HEK293 (cell line): Measurements from ENCODE around the gene ASIC1.

Experiments used
- CTCF ChIA-PET: fragments of 350-600 bp; formaldehyde crosslinking; extraction: SDS; loops from one replicate; lab custom pipeline; 2021; ENCODE audit warnings: antibody characterized with exemption; lab: Yijun Ruan, JAX
- POLR2A ChIA-PET: fragments of 300-600 bp; formaldehyde crosslinking; extraction: SDS; loops from one replicate; lab custom pipeline; 2020; ENCODE audit warnings: antibody characterized with exemption, inconsistent platforms; lab: Yijun Ruan, JAX
- H3K27ac ChIP-seq: fragments of 200-500 bp; sonication (Bioruptor generic); 2 replicates; pipeline ENCODE4 v1.5.1; 2014; ENCODE audit warnings: low read depth, low read length, control low read depth, inconsistent platforms; ENCODE audit errors: extremely low read depth
- H3K36me3 ChIP-seq, 2 experiments: fragments of 200-500 bp in 1 of 2; sonication (Bioruptor generic) in 1 of 2; 1 replicate in 1 of 2; 2 replicates in 1 of 2; pipeline ENCODE4 v1.5.1; 2014 to 2017; ENCODE audit warnings: inconsistent platforms in 2 of 2, low read length in 2 of 2; ENCODE audit not compliant: control insufficient read depth in 2 of 2, insufficient read depth in 1 of 2
- H3K4me1 ChIP-seq: fragments of 200-500 bp; sonication (Bioruptor generic); 2 replicates; pipeline ENCODE4 v1.5.1; 2014; ENCODE audit warnings: mild to moderate bottlenecking, low read length, inconsistent platforms; ENCODE audit not compliant: control insufficient read depth, insufficient read depth
- H3K4me3 ChIP-seq: 2 replicates; pipeline ENCODE4 v1.5.1; 2011; ENCODE audit warnings: low read depth, mild to moderate bottlenecking, control low read depth, low read length, moderate library complexity
- H3K9me3 ChIP-seq: fragments of 200-500 bp; sonication (Bioruptor generic); 2 replicates; pipeline ENCODE4 v1.5.1; 2014; ENCODE audit warnings: low read depth, low read length, inconsistent platforms; ENCODE audit not compliant: control insufficient read depth, insufficient read depth
- ATF2 ChIP-seq: fragments of 450-650 bp; formaldehyde crosslinking; IDR thresholded peaks from 2 replicates; pipeline ENCODE4 v1.5.1; 2016; ENCODE audit warnings: missing biosample characterization, missing genetic modification characterization, low read depth
- HIC1 ChIP-seq: fragments of 450-650 bp; formaldehyde crosslinking; IDR thresholded peaks from 2 replicates; pipeline ENCODE4 v1.5.1; 2016; ENCODE audit warnings: missing biosample characterization, missing genetic modification characterization
- HOXC10 ChIP-seq: sonication (generic); formaldehyde crosslinking; IDR thresholded peaks from 2 replicates; pipeline ENCODE4 v1.8.1; 2023; ENCODE audit warnings: mild to moderate bottlenecking, missing genetic modification reagents
- PRDM2 ChIP-seq: fragments of 450-650 bp; formaldehyde crosslinking; IDR thresholded peaks from 2 replicates; pipeline ENCODE4 v1.5.1; 2016; ENCODE audit warnings: missing biosample characterization, missing genetic modification characterization, borderline replicate concordance
- SP2 ChIP-seq: fragments of 450-650 bp; formaldehyde crosslinking; IDR thresholded peaks from 2 replicates; pipeline ENCODE4 v1.5.1; 2016; ENCODE audit warnings: missing biosample characterization, missing genetic modification characterization
- WT1 ChIP-seq: fragments of 450-650 bp; formaldehyde crosslinking; IDR thresholded peaks from 2 replicates; pipeline ENCODE4 v1.5.1; 2016; ENCODE audit warnings: missing biosample characterization, missing genetic modification characterization
- ZNF121 ChIP-seq: fragments of 450-650 bp; formaldehyde crosslinking; IDR thresholded peaks from 2 replicates; pipeline ENCODE4 v1.5.1; 2016; ENCODE audit warnings: missing biosample characterization, missing genetic modification characterization
- ZNF138 ChIP-seq: fragments of 450-650 bp; formaldehyde crosslinking; IDR thresholded peaks from 2 replicates; pipeline ENCODE4 v1.5.1; 2016; ENCODE audit warnings: missing biosample characterization, missing genetic modification characterization, borderline replicate concordance
- ZNF223 ChIP-seq: fragments of 450-650 bp; formaldehyde crosslinking; IDR thresholded peaks from 2 replicates; pipeline ENCODE4 v1.5.1; 2016; ENCODE audit warnings: missing biosample characterization, missing genetic modification characterization
- ZNF239 ChIP-seq: fragments of 450-650 bp; formaldehyde crosslinking; IDR thresholded peaks from 2 replicates; pipeline ENCODE4 v1.5.1; 2016; ENCODE audit warnings: missing biosample characterization, missing genetic modification characterization
- ZNF335 ChIP-seq: fragments of 450-650 bp; formaldehyde crosslinking; conservative IDR thresholded peaks from 2 replicates; pipeline ENCODE4 v1.5.1; 2016; ENCODE audit warnings: missing biosample characterization, missing genetic modification characterization
- ZNF366 ChIP-seq: fragments of 450-650 bp; formaldehyde crosslinking; conservative IDR thresholded peaks from 2 replicates; pipeline ENCODE4 v1.5.1; 2016; ENCODE audit warnings: missing biosample characterization, missing genetic modification characterization
- ZNF514 ChIP-seq: fragments of 450-650 bp; formaldehyde crosslinking; IDR thresholded peaks from 2 replicates; pipeline ENCODE4 v1.5.1; 2016; ENCODE audit warnings: missing biosample characterization, missing genetic modification characterization
- ZNF521 ChIP-seq: fragments of 450-650 bp; formaldehyde crosslinking; IDR thresholded peaks from 2 replicates; pipeline ENCODE4 v1.5.1; 2017; ENCODE audit warnings: missing biosample characterization, mild to moderate bottlenecking, missing genetic modification characterization
- ZNF558 ChIP-seq: fragments of 450-650 bp; formaldehyde crosslinking; IDR thresholded peaks from 2 replicates; pipeline ENCODE4 v1.5.1; 2016; ENCODE audit warnings: missing biosample characterization, missing genetic modification characterization
- ZNF623 ChIP-seq: fragments of 450-650 bp; formaldehyde crosslinking; IDR thresholded peaks from 2 replicates; pipeline ENCODE4 v1.5.1; 2016; ENCODE audit warnings: missing biosample characterization, missing genetic modification characterization
- ZNF776 ChIP-seq: fragments of 450-650 bp; formaldehyde crosslinking; IDR thresholded peaks from 2 replicates; pipeline ENCODE4 v1.5.0; 2017; ENCODE audit warnings: missing biosample characterization, missing genetic modification characterization, borderline replicate concordance
- ZNF777 ChIP-seq: fragments of 450-650 bp; formaldehyde crosslinking; IDR thresholded peaks from 2 replicates; pipeline ENCODE4 v1.5.1; 2017; ENCODE audit warnings: missing biosample characterization, missing genetic modification characterization, borderline replicate concordance
- ZNF830 ChIP-seq: fragments of 450-650 bp; IDR thresholded peaks from 2 replicates; pipeline ENCODE4 v1.5.0; 2018; ENCODE audit warnings: missing biosample characterization, missing genetic modification characterization, low read depth, mild to moderate bottlenecking, moderate library complexity
- ZSCAN5A ChIP-seq: fragments of 450-650 bp; formaldehyde crosslinking; IDR thresholded peaks from 2 replicates; pipeline ENCODE4 v1.5.1; 2016; ENCODE audit warnings: missing biosample characterization, missing genetic modification characterization
- TF ChIP-seq, protein P1 (sequence below): fragments of 450-650 bp; formaldehyde crosslinking; IDR thresholded peaks from 2 replicates; pipeline ENCODE4 v1.5.1; 2016; ENCODE audit warnings: missing biosample characterization, missing genetic modification characterization
- TF ChIP-seq, protein P2 (sequence below): fragments of 450-650 bp; formaldehyde crosslinking; IDR thresholded peaks from 2 replicates; pipeline ENCODE4 v1.5.1; 2017; ENCODE audit warnings: missing biosample characterization, missing genetic modification characterization

The ASIC1 gene

GRCh38 chr12:50025187-50026059, 32.0 kb upstream of the ASIC1 start, which contains the start of gene RACGAP1:
TSS of gene RACGAP1 (minus strand) at chr12:50025494. CDS start at chr12:50016715, 8,779 bp downstream.
- H3K36me3 ChIP-seq = peaks cover 0 to 8% of the 10 kb centered on the region in 2 experiments; a peak in 2 of 3 replicates
- H3K27ac ChIP-seq = peak within 1 kb of the TSS; percentile 56
- H3K4me1 ChIP-seq = 0 out of 2 replicates have a peak, but pooled peaks cover 3% of the 10 kb centered on the region
- ChIA-PET CTCF (interaction anchor here (0.6 to 8.4 kb wide), 7 partner anchors 13 to 284 kb away, joined by 3 to 55 read pairs (median 5); partner anchors contain the start of gene TMBIM6), POLR2A (interaction anchor here (0.6 to 2.0 kb wide), 12 partner anchors 9 to 284 kb away, joined by 3 to 9 read pairs (median 5); partner anchors contain the start of genes COX14, NCKAP5L, SMARCD1 and TMBIM6)
- H3K4me3 ChIP-seq = peak within 1 kb of the TSS; percentile 93
- no peaks in the 10 kb centered on the region for H3K9me3 ChIP-seq
- peak; percentile 99 for TF ChIP-seq ZNF335 (tag by site-specific recombination)
- peak; percentile 88 for TF ChIP-seq ZNF223 (tag by site-specific recombination)
- no peak for TF ChIP-seq ZNF830 (tag by site-specific recombination)
- no peak for TF ChIP-seq PRDM2 (tag by site-specific recombination)
- 0 out of 2 replicates have a peak, but pooled peaks have one; percentile 26 for TF ChIP-seq ZNF558 (tag by site-specific recombination)
- peak; percentile 76 for TF ChIP-seq ZNF366 (tag by site-specific recombination)
- TF ChIP-seq, protein P1, sequence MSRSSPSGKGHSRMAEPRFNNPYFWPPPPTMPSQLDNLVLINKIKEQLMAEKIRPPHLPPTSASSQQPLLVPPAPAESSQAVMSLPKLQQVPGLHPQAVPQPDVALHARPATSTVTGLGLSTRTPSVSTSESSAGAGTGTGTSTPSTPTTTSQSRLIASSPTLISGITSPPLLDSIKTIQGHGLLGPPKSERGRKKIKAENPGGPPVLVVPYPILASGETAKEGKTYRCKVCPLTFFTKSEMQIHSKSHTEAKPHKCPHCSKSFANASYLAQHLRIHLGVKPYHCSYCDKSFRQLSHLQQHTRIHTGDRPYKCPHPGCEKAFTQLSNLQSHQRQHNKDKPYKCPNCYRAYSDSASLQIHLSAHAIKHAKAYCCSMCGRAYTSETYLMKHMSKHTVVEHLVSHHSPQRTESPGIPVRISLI (tag by site-specific recombination) = peak; percentile 100
- no peak for TF ChIP-seq ZNF777 (tag by site-specific recombination)
- TF ChIP-seq ZNF121 (tag by site-specific recombination) = no peak
- TF ChIP-seq HIC1 (tag by site-specific recombination) = peak; percentile 67; the same call in 1 of the 2 replicates
- TF ChIP-seq HOXC10 (CRISPR knock-in tag) = 0 out of 2 replicates have a peak, but pooled peaks have one; percentile 76
- TF ChIP-seq ZSCAN5A = no peak
- TF ChIP-seq WT1 (tag by site-specific recombination) = peak; percentile 24; the same call in 1 of the 2 replicates
- no peak for TF ChIP-seq ZNF138 (tag by site-specific recombination)
- TF ChIP-seq SP2 (tag by site-specific recombination) = peak; percentile 88
- no peak for TF ChIP-seq ZNF623
- TF ChIP-seq ZNF239 (tag by site-specific recombination) = no peak
- no peak for TF ChIP-seq ZNF521 (tag by site-specific recombination)
- no peak for TF ChIP-seq ZNF514
- TF ChIP-seq ATF2 (tag by site-specific recombination) = peak; percentile 87
- TF ChIP-seq ZNF776 = no peak
- TF ChIP-seq, protein P2, sequence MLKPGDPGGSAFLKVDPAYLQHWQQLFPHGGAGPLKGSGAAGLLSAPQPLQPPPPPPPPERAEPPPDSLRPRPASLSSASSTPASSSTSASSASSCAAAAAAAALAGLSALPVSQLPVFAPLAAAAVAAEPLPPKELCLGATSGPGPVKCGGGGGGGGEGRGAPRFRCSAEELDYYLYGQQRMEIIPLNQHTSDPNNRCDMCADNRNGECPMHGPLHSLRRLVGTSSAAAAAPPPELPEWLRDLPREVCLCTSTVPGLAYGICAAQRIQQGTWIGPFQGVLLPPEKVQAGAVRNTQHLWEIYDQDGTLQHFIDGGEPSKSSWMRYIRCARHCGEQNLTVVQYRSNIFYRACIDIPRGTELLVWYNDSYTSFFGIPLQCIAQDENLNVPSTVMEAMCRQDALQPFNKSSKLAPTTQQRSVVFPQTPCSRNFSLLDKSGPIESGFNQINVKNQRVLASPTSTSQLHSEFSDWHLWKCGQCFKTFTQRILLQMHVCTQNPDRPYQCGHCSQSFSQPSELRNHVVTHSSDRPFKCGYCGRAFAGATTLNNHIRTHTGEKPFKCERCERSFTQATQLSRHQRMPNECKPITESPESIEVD (tag by site-specific recombination) = no peak
